SK-N-SH (cell line): ENCODE measurements around the gene EIF5B.

Source experiments
- EP300 ChIP-seq, 2 experiments: IDR thresholded peaks; 2 replicates each; pipeline versions ENCODE4 v1.4.0 to v1.6.1; 2012; ENCODE audit warnings: borderline replicate concordance in 1 of 2, low read depth in 1 of 2, low read length in 1 of 2
- GABPA ChIP-seq: IDR thresholded peaks from 2 replicates; pipeline ENCODE4 v1.4.0; 2012; ENCODE audit warnings: low read depth, mild to moderate bottlenecking
- POLR2AphosphoS5 ChIP-seq: IDR thresholded peaks from 2 replicates; pipeline ENCODE4 v1.6.1; 2012; ENCODE audit warnings: low read depth, low read length
- RCOR1 ChIP-seq: fragments of 150-350 bp; IDR thresholded peaks from 2 replicates; pipeline ENCODE4 v1.6.1; 2017; ENCODE audit warnings: antibody characterized with exemption, low read length
- SIN3A ChIP-seq: IDR thresholded peaks from 2 replicates; pipeline ENCODE4 v1.6.1; 2012; ENCODE audit warnings: low read depth, mild to moderate bottlenecking, low read length, moderate library complexity, borderline replicate concordance
- TCF12 ChIP-seq: IDR thresholded peaks from 2 replicates; pipeline ENCODE4 v1.4.0; 2012
- TF ChIP-seq, protein P1 (sequence below): fragments of 200-600 bp; sonication (generic); IDR thresholded peaks from 2 replicates; pipeline ENCODE4 v1.6.1; 2017; ENCODE audit warnings: antibody characterized with exemption, mild to moderate bottlenecking, moderate library complexity
- TF ChIP-seq, protein P2 (sequence below): fragments of 150-350 bp; IDR thresholded peaks from 2 replicates; pipeline ENCODE4 v1.6.1; 2017; ENCODE audit warnings: antibody characterized with exemption, low read length, low read depth, borderline replicate concordance

DNA sequence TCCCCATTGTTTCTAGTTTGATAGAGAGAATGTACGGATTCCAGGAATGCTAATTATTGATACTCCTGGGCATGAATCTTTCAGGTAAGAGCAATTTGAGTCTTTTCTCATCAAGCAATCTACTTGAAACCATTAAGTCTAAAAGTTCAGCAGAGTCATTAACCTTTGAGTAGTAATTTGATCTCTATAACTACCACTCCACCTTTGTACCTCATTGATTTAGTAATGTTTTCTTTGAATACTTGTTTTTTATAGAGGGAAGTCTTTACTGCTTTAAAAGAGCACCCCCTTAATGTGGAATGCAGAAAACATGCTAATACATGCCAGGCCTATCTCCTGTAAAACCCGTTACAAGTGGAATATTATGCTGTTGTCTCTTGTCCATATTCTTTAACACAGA is 45.0 kb downstream of the EIF5B start:
- TF ChIP-seq, protein P1, sequence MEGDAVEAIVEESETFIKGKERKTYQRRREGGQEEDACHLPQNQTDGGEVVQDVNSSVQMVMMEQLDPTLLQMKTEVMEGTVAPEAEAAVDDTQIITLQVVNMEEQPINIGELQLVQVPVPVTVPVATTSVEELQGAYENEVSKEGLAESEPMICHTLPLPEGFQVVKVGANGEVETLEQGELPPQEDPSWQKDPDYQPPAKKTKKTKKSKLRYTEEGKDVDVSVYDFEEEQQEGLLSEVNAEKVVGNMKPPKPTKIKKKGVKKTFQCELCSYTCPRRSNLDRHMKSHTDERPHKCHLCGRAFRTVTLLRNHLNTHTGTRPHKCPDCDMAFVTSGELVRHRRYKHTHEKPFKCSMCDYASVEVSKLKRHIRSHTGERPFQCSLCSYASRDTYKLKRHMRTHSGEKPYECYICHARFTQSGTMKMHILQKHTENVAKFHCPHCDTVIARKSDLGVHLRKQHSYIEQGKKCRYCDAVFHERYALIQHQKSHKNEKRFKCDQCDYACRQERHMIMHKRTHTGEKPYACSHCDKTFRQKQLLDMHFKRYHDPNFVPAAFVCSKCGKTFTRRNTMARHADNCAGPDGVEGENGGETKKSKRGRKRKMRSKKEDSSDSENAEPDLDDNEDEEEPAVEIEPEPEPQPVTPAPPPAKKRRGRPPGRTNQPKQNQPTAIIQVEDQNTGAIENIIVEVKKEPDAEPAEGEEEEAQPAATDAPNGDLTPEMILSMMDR = no peak
- no peak for TF ChIP-seq EP300 (IDR thresholded peaks at IDR 0.05; ENCODE audit: borderline replicate concordance in 1 of 2, low read depth in 1 of 2, low read length in 1 of 2)
- TF ChIP-seq GABPA = no peak
- TF ChIP-seq POLR2AphosphoS5 = no peak
- no peak for TF ChIP-seq RCOR1
- TF ChIP-seq, protein P2, sequence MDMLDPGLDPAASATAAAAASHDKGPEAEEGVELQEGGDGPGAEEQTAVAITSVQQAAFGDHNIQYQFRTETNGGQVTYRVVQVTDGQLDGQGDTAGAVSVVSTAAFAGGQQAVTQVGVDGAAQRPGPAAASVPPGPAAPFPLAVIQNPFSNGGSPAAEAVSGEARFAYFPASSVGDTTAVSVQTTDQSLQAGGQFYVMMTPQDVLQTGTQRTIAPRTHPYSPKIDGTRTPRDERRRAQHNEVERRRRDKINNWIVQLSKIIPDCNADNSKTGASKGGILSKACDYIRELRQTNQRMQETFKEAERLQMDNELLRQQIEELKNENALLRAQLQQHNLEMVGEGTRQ = no peak
- TF ChIP-seq SIN3A = no peak
- TF ChIP-seq TCF12 = no peak
